ENCODE measurements around the gene ANXA6. TPM values are rescaled to one million over a fixed set of nuclear protein-coding genes. Genes with fewer than 3 reads are reported as not detected.

ANXA6 gene
- total RNA-seq, 4 donors from 2014 or later: 91.6 to 164 (median 142) TPM

DNA sequence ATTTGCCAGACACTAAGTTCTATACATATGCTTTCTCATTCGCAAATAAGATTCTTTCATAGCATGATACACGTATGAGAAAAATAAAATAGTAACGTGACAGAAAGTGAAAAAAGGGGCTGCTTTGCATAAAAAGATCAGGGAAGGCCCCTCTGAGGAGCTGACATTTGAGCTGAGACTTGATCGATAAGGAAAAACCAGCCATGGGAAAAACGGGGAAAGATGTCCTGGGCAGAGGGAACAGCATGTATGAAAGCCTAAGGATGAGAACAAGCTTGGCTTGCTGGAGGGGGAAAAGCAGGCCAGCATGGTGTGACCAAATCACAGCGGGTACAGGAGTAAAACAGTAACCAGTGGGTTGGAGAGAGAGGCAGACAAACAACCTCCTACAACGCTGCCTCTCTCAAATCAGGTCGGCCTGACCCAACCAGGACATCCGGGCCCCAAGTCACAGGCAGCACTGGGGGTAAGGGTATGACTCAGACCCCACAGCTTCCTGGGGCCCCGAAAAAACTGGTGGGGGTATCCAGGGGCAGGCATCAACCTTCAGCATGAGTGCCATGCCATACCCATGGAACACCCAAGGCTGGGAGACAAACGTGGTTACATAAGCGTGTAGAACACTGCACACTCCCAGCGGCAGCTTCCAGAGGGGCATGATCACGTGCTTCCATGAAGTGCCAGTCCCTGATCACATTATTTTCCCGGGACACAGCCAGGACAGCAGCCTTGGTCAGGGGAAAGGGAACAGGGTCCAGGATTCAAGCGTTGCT, 78.9 kb downstream of the ANXA6 start:
- no peaks in the 10 kb centered on the region for H3K27me3 ChIP-seq
- in situ Hi-C loops (cut with MboI; ENCODE audit: low sequenced_read_pairs in 4 of 4): no loop called here
- H3K9me3 ChIP-seq: no peaks in the 10 kb centered on the region
- peaks cover 65 to 69% of the 10 kb centered on the region in 2 donors for H3K4me1 ChIP-seq
- ATAC-seq: no peak
- H3K36me3 ChIP-seq: no peaks in the 10 kb centered on the region
- H3K27ac ChIP-seq: peak overlapping the region; percentile 98 to 100 (median 100)
- peak in 1 of 2 donors; percentile 41 for DNase-seq
- intact Hi-C loops (cut with DNase I; ENCODE audit: low total_unique reads): no loop called here
- H3K4me3 ChIP-seq: peak overlapping the region in 1 of 4 donors; percentile 7
- TF ChIP-seq POLR2A (IDR thresholded peaks at IDR 0.05): no peak
- TF ChIP-seq CTCF (IDR thresholded peaks at IDR 0.05 in 4 of 5, conservative IDR thresholded peaks at IDR 0.05 in 1 of 5): no peak

DNA sequence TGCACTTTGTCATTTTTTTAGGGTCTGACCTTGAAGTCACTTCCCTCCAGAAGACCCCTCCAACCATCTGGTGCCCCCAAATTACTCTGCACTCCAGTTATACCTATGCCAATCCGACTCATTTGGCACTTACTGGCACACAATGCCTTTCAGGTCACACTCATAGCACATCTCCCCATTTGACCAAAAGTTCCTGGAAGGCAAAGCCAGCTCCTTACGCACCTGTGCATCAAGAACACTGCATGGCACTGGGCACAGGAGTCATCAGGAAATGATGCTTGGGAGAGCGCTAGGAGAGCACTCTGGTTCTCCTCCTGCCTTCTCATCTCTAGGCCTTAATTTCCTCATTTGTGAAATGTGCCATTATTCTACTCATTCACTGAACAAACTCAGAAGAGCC, 79.6 kb downstream of the ANXA6 start:
- Histone ChIP-seq H3K27ac (peak overlapping the region; percentile 98 to 100 (median 100)), H3K4me1 (peaks cover 59 to 62% of the 10 kb centered on the region in 2 donors), H3K36me3 (no peaks in the 10 kb centered on the region), H3K9me3 (no peaks in the 10 kb centered on the region), H3K4me3 (no peak overlapping the region), H3K27me3 (no peaks in the 10 kb centered on the region)
- TF ChIP-seq POLR2A (IDR thresholded peaks at IDR 0.05): no peak
- no peak for TF ChIP-seq CTCF (IDR thresholded peaks at IDR 0.05 in 4 of 5, conservative IDR thresholded peaks at IDR 0.05 in 1 of 5)
- ATAC-seq: no peak
- in situ Hi-C loops (cut with MboI; ENCODE audit: low sequenced_read_pairs in 4 of 4) (no loop called here), intact Hi-C loops (cut with DNase I; ENCODE audit: low total_unique reads) (no loop called here)
- no peak for DNase-seq

- intact Hi-C loops (cut with DNase I; ENCODE audit: low total_unique reads): no loop called here
- Histone ChIP-seq H3K27me3 (no peaks in the 10 kb centered on the region), H3K4me1 (peaks cover 59 to 62% of the 10 kb centered on the region in 2 donors), H3K4me3 (no peak overlapping the region), H3K27ac (peak overlapping the region in 2 of 4 donors; percentile 100), H3K9me3 (no peaks in the 10 kb centered on the region), H3K36me3 (no peaks in the 10 kb centered on the region)
- in situ Hi-C loops (cut with MboI; ENCODE audit: low sequenced_read_pairs in 4 of 4): no loop called here
- DNase-seq (peak in 1 of 2 donors; percentile 15), ATAC-seq (no peak)
- TF ChIP-seq CTCF (IDR thresholded peaks at IDR 0.05 in 4 of 5, conservative IDR thresholded peaks at IDR 0.05 in 1 of 5): no peak
- no peak for TF ChIP-seq POLR2A (IDR thresholded peaks at IDR 0.05)
These were observed 80.2 kb downstream of the ANXA6 start for GRCh38 chr5:151077419-151077818.

DNA sequence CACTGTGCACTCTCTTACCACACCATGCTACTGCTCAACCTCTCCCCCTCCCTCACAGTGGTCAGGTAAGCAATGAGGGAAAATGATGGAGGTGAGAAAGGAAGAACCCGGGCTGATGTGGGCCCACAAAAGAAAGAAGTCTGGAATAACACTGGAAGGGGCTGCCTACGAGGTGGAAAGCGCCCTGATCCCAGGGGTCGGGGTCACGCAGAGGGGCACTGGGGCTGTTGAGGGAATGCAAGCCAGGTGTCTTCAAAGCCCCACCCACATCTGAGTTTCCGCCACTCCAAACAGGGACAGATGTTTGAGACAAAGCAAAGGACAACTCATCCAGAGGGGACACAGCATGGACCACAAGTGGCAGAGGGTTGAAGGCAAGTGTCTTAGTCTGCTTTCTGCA, 81.0 kb downstream of the ANXA6 start:
- Histone ChIP-seq H3K27me3 (no peaks in the 10 kb centered on the region), H3K9me3 (no peaks in the 10 kb centered on the region), H3K4me1 (peaks cover 61 to 62% of the 10 kb centered on the region in 2 donors), H3K36me3 (no peaks in the 10 kb centered on the region), H3K4me3 (no peak overlapping the region), H3K27ac (peak overlapping the region; percentile 67 to 100 (median 82))
- in situ Hi-C loops (cut with MboI; ENCODE audit: low sequenced_read_pairs in 4 of 4) (no loop called here), intact Hi-C loops (cut with DNase I; ENCODE audit: low total_unique reads) (no loop called here)
- ATAC-seq (no peak), DNase-seq (no peak)
- TF ChIP-seq POLR2A (IDR thresholded peaks at IDR 0.05) (no peak), CTCF (IDR thresholded peaks at IDR 0.05 in 4 of 5, conservative IDR thresholded peaks at IDR 0.05 in 1 of 5) (no peak)

Data from gastrocnemius medialis (tissue), 4 donors.